Astrocyte (in vitro differentiated cells and primary cell): ENCODE measurements around the gene GEMIN8. TPM values are rescaled to one million over a fixed set of nuclear protein-coding genes. Genes with fewer than 3 reads are reported as not detected.

Experiments used
- DNase-seq: peaks from one replicate; pipeline ENCODE4 v3.0.0-alpha.2; 2010; ENCODE audit warnings: low read depth
- FAIRE-seq: peaks from 2 replicates; lab custom pipeline; 2011; peaks lifted over from hg19 to GRCh38; lab: Jason Lieb, UNC
- H2AFZ ChIP-seq: 2 replicates; pipeline ENCODE4 v1.6.0; 2012; ENCODE audit warnings: low read depth, low read length, inconsistent platforms
- H3K27ac ChIP-seq: 2 replicates; pipeline ENCODE4 v1.5.1; 2011; ENCODE audit warnings: low read depth, low read length, inconsistent platforms
- H3K27me3 ChIP-seq: 2 replicates; pipeline ENCODE4 v1.6.0; 2011; ENCODE audit warnings: low read length, inconsistent platforms; ENCODE audit not compliant: insufficient read depth
- H3K36me3 ChIP-seq: 2 replicates; pipeline ENCODE4 v1.5.1; 2011; ENCODE audit warnings: low read length, inconsistent platforms; ENCODE audit not compliant: insufficient read depth
- H3K4me1 ChIP-seq: 2 replicates; pipeline ENCODE4 v1.5.1; 2011; ENCODE audit warnings: low read length, inconsistent platforms; ENCODE audit not compliant: insufficient read depth
- H3K4me2 ChIP-seq: 2 replicates; pipeline ENCODE4 v1.6.0; 2012; ENCODE audit warnings: low read length, inconsistent platforms
- H3K4me3 ChIP-seq: 2 replicates; pipeline ENCODE4 v1.5.1; 2011; ENCODE audit warnings: low read depth, mild to moderate bottlenecking, low read length, inconsistent platforms; ENCODE audit not compliant: insufficient read depth
- H3K79me2 ChIP-seq: 2 replicates; pipeline ENCODE4 v1.6.0; 2012; ENCODE audit warnings: mild to moderate bottlenecking, low read length, inconsistent platforms; ENCODE audit not compliant: insufficient read depth
- H3K9ac ChIP-seq: 2 replicates; pipeline ENCODE4 v1.6.0; 2012; ENCODE audit warnings: mild to moderate bottlenecking, low read length, inconsistent platforms
- H3K9me3 ChIP-seq: 2 replicates; pipeline ENCODE4 v1.5.1; 2012; ENCODE audit warnings: low read depth, mild to moderate bottlenecking, low read length, inconsistent platforms; ENCODE audit not compliant: insufficient read depth
- H4K20me1 ChIP-seq: 2 replicates; pipeline ENCODE4 v1.6.0; 2012; ENCODE audit warnings: low read length, inconsistent platforms; ENCODE audit not compliant: insufficient read depth
- H3K27ac Mint-ChIP-seq: one replicate; pipeline ENCODE4 v1.8.0; 2021; ENCODE audit warnings: mild to moderate bottlenecking, mixed read lengths; ENCODE audit not compliant: unreplicated experiment
- H3K27me3 Mint-ChIP-seq: one replicate; pipeline ENCODE4 v1.8.0; 2021; ENCODE audit warnings: low read depth, mixed read lengths; ENCODE audit not compliant: unreplicated experiment
- H3K36me3 Mint-ChIP-seq: one replicate; pipeline ENCODE4 v1.8.0; 2021; ENCODE audit warnings: low read depth, mixed read lengths; ENCODE audit not compliant: unreplicated experiment
- H3K4me1 Mint-ChIP-seq: one replicate; pipeline ENCODE4 v1.8.0; 2021; ENCODE audit warnings: low read depth, mixed read lengths; ENCODE audit not compliant: unreplicated experiment
- H3K4me3 Mint-ChIP-seq: one replicate; pipeline ENCODE4 v1.8.0; 2021; ENCODE audit warnings: mild to moderate bottlenecking, moderate library complexity, mixed read lengths; ENCODE audit not compliant: unreplicated experiment
- H3K9me3 Mint-ChIP-seq: one replicate; pipeline ENCODE4 v1.8.0; 2021; ENCODE audit warnings: mild to moderate bottlenecking, mixed read lengths; ENCODE audit not compliant: unreplicated experiment
- EZH2 ChIP-seq: IDR thresholded peaks from 2 replicates; pipeline ENCODE4 v1.6.1; 2012; ENCODE audit warnings: mild to moderate bottlenecking, low read length, inconsistent platforms; ENCODE audit not compliant: insufficient read depth
- total RNA-seq: library from RNA; stranded (reverse); gene quantifications from 2 replicates; pipeline ENCODE4 v1.2.1, GENCODE V29; 2021
- TF ChIP-seq, protein P1 (sequence below): IDR thresholded peaks from 2 replicates; pipeline ENCODE4 v1.5.1; 2011; ENCODE audit warnings: low read depth, mild to moderate bottlenecking, inconsistent platforms, low read length, moderate library complexity; ENCODE audit not compliant: insufficient read depth

The GEMIN8 gene
- total RNA-seq, 1 donor from 2014 or later, result 10.5 TPM

DNA sequence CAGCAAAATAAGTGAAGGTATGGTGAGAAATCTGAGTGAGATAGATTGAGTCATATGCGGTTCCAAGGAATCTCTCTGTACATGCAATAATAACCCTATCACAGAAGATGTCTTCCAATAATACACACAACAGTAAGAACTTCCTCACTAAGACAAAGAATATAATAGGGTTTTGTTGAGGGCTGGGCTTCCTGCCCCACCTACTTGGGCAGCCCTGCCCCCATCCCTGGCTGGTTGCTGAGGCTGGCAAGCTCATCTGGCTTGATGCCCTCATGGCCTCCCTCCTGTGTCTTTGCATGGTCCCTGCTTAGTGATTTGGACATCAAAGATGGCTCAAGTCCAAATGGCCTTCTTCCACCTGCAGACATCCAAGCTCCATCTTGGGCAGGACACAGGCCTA, 2.7 kb downstream of the GEMIN8 start:
- no peaks in the 10 kb centered on the region for H3K79me2 ChIP-seq
- DNase-seq, result peak; percentile 55
- FAIRE-seq, result no peak
- H3K27ac ChIP-seq, result peak overlapping the region; percentile 70
- peak overlapping the region; percentile 86 for H3K4me2 ChIP-seq
- no peak for TF ChIP-seq EZH2
- TF ChIP-seq, protein P1, sequence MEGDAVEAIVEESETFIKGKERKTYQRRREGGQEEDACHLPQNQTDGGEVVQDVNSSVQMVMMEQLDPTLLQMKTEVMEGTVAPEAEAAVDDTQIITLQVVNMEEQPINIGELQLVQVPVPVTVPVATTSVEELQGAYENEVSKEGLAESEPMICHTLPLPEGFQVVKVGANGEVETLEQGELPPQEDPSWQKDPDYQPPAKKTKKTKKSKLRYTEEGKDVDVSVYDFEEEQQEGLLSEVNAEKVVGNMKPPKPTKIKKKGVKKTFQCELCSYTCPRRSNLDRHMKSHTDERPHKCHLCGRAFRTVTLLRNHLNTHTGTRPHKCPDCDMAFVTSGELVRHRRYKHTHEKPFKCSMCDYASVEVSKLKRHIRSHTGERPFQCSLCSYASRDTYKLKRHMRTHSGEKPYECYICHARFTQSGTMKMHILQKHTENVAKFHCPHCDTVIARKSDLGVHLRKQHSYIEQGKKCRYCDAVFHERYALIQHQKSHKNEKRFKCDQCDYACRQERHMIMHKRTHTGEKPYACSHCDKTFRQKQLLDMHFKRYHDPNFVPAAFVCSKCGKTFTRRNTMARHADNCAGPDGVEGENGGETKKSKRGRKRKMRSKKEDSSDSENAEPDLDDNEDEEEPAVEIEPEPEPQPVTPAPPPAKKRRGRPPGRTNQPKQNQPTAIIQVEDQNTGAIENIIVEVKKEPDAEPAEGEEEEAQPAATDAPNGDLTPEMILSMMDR, result no peak
- peaks cover 25% of the 10 kb centered on the region for H3K4me1 ChIP-seq
- Mint-ChIP-seq H3K4me3 (no peak overlapping the region), H3K4me1 (peaks cover 15% of the 10 kb centered on the region), H3K27ac (peak overlapping the region; percentile 69), H3K9me3 (no peaks in the 10 kb centered on the region), H3K27me3 (no peaks in the 10 kb centered on the region), H3K36me3 (no peaks in the 10 kb centered on the region)
- no peaks in the 10 kb centered on the region for H3K9me3 ChIP-seq
- no peaks in the 10 kb centered on the region for H3K27me3 ChIP-seq
- peak overlapping the region; percentile 37 for H3K9ac ChIP-seq
- no peak overlapping the region for H2AFZ ChIP-seq
- H3K4me3 ChIP-seq, result no peak overlapping the region
- H4K20me1 ChIP-seq, result no peaks in the 10 kb centered on the region
- no peaks in the 10 kb centered on the region for H3K36me3 ChIP-seq

DNA sequence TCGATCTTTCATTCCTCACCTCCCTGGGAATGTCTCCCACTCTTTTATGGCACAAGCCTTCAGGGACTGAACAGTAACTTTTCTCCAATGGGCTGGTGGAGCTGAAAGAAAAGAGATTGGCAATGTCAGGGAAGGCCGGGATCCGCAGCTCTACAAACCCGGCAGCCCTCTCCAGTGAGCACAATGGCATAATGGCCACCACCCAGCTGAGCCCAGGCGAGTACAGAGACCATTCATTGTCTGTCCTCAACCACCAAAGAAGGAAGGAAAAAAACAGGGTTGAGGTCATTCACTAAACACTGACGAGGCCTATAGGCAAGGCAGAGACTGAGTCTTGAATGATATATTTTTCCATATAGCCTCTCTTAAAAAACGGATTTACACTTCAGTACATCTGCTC, 3.6 kb downstream of the GEMIN8 start:
- no peaks in the 10 kb centered on the region for H3K27me3 ChIP-seq
- H3K9me3 Mint-ChIP-seq, result no peaks in the 10 kb centered on the region
- no peaks in the 10 kb centered on the region for H3K36me3 ChIP-seq
- FAIRE-seq (no peak), DNase-seq (no peak)
- H3K27ac Mint-ChIP-seq, result peak overlapping the region; percentile 53
- H3K27me3 Mint-ChIP-seq, result no peaks in the 10 kb centered on the region
- H3K4me1 ChIP-seq, result peaks cover 25% of the 10 kb centered on the region
- no peak for TF ChIP-seq EZH2
- TF ChIP-seq, protein P1, result no peak
- no peak overlapping the region for H3K9ac ChIP-seq
- H3K4me3 ChIP-seq, result no peak overlapping the region
- no peaks in the 10 kb centered on the region for H3K36me3 Mint-ChIP-seq
- no peak overlapping the region for H2AFZ ChIP-seq
- H3K4me2 ChIP-seq, result peak overlapping the region; percentile 11
- H3K4me3 Mint-ChIP-seq, result no peak overlapping the region
- no peaks in the 10 kb centered on the region for H4K20me1 ChIP-seq
- H3K27ac ChIP-seq, result no peak overlapping the region
- no peaks in the 10 kb centered on the region for H3K9me3 ChIP-seq
- peaks cover 15% of the 10 kb centered on the region for H3K4me1 Mint-ChIP-seq
- no peaks in the 10 kb centered on the region for H3K79me2 ChIP-seq

- Mint-ChIP-seq H3K4me3 (no peak overlapping the region), H3K4me1 (peaks cover 4% of the 10 kb centered on the region), H3K9me3 (no peaks in the 10 kb centered on the region), H3K27ac (no peak overlapping the region), H3K36me3 (peaks cover 3% of the 10 kb centered on the region), H3K27me3 (no peaks in the 10 kb centered on the region)
- no peak overlapping the region for H3K4me2 ChIP-seq
- H3K9ac ChIP-seq, result no peak overlapping the region
- H4K20me1 ChIP-seq, result no peaks in the 10 kb centered on the region
- H3K9me3 ChIP-seq, result no peaks in the 10 kb centered on the region
- H3K36me3 ChIP-seq, result no peaks in the 10 kb centered on the region
- FAIRE-seq, result no peak
- H3K4me3 ChIP-seq, result no peak overlapping the region
- H3K4me1 ChIP-seq, result peaks cover 8% of the 10 kb centered on the region
- no peaks in the 10 kb centered on the region for H3K79me2 ChIP-seq
- H3K27ac ChIP-seq, result no peak overlapping the region
- H2AFZ ChIP-seq, result no peak overlapping the region
- TF ChIP-seq EZH2, result no peak
- TF ChIP-seq, protein P1, result no peak
- no peaks in the 10 kb centered on the region for H3K27me3 ChIP-seq
- DNase-seq, result no peak
Observed at GRCh38 chrX:14022019-14022418, 7.7 kb downstream of the GEMIN8 start.
